ENCODE data around the gene KPNA4.
"Not testable (repeated sequence)": the region's sequence is repeated elsewhere in the genome, so short reads cannot be mapped to it uniquely, and the experiment has no call there.

KPNA4 gene

GRCh38 chr3:160454995-160455394, 110.4 kb downstream of the KPNA4 start:
- in situ Hi-C loops (cut with MboI; ENCODE audit: low sequenced_read_pairs, unreplicated experiment) = no loop called here
- no peak for TF ChIP-seq CTCF (IDR thresholded peaks at IDR 0.05; ENCODE audit: borderline replicate concordance, control extremely low read depth, extremely low read depth, insufficient read depth, missing control alignments)
- no peak for DNase-seq (ENCODE audit: low spot score)

- in situ Hi-C loops (cut with MboI; ENCODE audit: low sequenced_read_pairs, unreplicated experiment); DNase-seq (ENCODE audit: low spot score): not testable (repeated sequence)
These were observed 113.1 kb downstream of the KPNA4 start for GRCh38 chr3:160452251-160452650.

- in situ Hi-C loops (cut with MboI; ENCODE audit: low sequenced_read_pairs, unreplicated experiment) = no loop called here
- no peak for TF ChIP-seq CTCF (IDR thresholded peaks at IDR 0.05; ENCODE audit: borderline replicate concordance, control extremely low read depth, extremely low read depth, insufficient read depth, missing control alignments)
- no peak for DNase-seq (ENCODE audit: low spot score)
These were observed 113.8 kb downstream of the KPNA4 start for GRCh38 chr3:160451602-160452001.

- in situ Hi-C loops (cut with MboI; ENCODE audit: low sequenced_read_pairs, unreplicated experiment) = no loop called here
- no peak for DNase-seq (ENCODE audit: low spot score)
- no peak for TF ChIP-seq CTCF (IDR thresholded peaks at IDR 0.05; ENCODE audit: borderline replicate concordance, control extremely low read depth, extremely low read depth, insufficient read depth, missing control alignments)
These were observed 114.5 kb downstream of the KPNA4 start for GRCh38 chr3:160450846-160451245.

GRCh38 chr3:160449636-160450598, 115.5 kb downstream of the KPNA4 start, which contains the start of gene TRIM59:
Gene TRIM59 (minus strand): TSS chr3:160449786. CDS start chr3:160439183, 10,603 bp downstream.
- in situ Hi-C loops (cut with MboI; ENCODE audit: low sequenced_read_pairs, unreplicated experiment) = no loop called here
- peak; percentile 100 for DNase-seq (ENCODE audit: low spot score)
- TF ChIP-seq CTCF (IDR thresholded peaks at IDR 0.05; ENCODE audit: borderline replicate concordance, control extremely low read depth, extremely low read depth, insufficient read depth, missing control alignments) = peak; percentile 4

- in situ Hi-C loops (cut with MboI; ENCODE audit: low sequenced_read_pairs, unreplicated experiment) = no loop called here
- peak; percentile 71 for DNase-seq (ENCODE audit: low spot score)
- no peak for TF ChIP-seq CTCF (IDR thresholded peaks at IDR 0.05; ENCODE audit: borderline replicate concordance, control extremely low read depth, extremely low read depth, insufficient read depth, missing control alignments)
These were observed 116.3 kb downstream of the KPNA4 start for GRCh38 chr3:160448845-160449635.

All from GM13976 (cell line).